Esophagus (tissue), 2 donors: Measurements from ENCODE around the gene CDH16. TPM values are rescaled to one million over a fixed set of nuclear protein-coding genes. Genes with fewer than 3 reads are reported as not detected.
"Not testable (repeated sequence)": the region's sequence is repeated elsewhere in the genome, so short reads cannot be mapped to it uniquely, and the experiment has no call there.

ENCODE experiments used
- H3K27ac ChIP-seq, 2 donors: one replicate each; pipeline ENCODE4 v1.5.1; 2013; ENCODE audit warnings: low read depth in 2 of 2, mild to moderate bottlenecking in 2 of 2, inconsistent platforms in 1 of 2, low read length in 1 of 2, moderate library complexity in 1 of 2
- H3K27me3 ChIP-seq, 2 donors: one replicate each; pipeline ENCODE4 v1.6.1; 2013; ENCODE audit warnings: low read length in 2 of 2, control low read depth in 1 of 2, mild to moderate bottlenecking in 1 of 2; ENCODE audit not compliant: insufficient read depth in 2 of 2, control insufficient read depth in 1 of 2
- H3K36me3 ChIP-seq, 2 donors: one replicate each; pipeline ENCODE4 v1.6.1; 2013; ENCODE audit warnings: low read length in 1 of 2; ENCODE audit not compliant: control insufficient read depth in 2 of 2, insufficient read depth in 2 of 2
- H3K4me1 ChIP-seq, 2 donors: one replicate each; pipeline ENCODE4 v1.6.1; 2013; ENCODE audit warnings: low read length in 1 of 2; ENCODE audit not compliant: control insufficient read depth in 2 of 2, insufficient read depth in 2 of 2
- H3K4me3 ChIP-seq, 2 donors: one replicate each; pipeline ENCODE4 v1.5.1; 2013; ENCODE audit warnings: low read length in 2 of 2, mild to moderate bottlenecking in 2 of 2, low read depth in 1 of 2, moderate library complexity in 1 of 2
- H3K9me3 ChIP-seq, 2 donors: one replicate each; pipeline ENCODE4 v1.6.1; 2013; ENCODE audit warnings: mild to moderate bottlenecking in 2 of 2, low read depth in 1 of 2, low read length in 1 of 2, moderate library complexity in 1 of 2; ENCODE audit not compliant: control insufficient read depth in 2 of 2, insufficient read depth in 1 of 2
- WGBS, 2 donors: extraction: QIAGEN DNeasy Blood & Tissue Kit; methylation state at CpG; one replicate each; pipeline ENCODE4 v1.1.7; 2013; 5-methylcytosine and 5-hydroxymethylcytosine counted together
- polyA plus RNA-seq, 2 donors: library from polyadenylated mRNA; stranded (reverse); fragments of 200-250 nt; gene quantifications; one replicate each; pipeline ENCODE4 v1.2.3, GENCODE V29; 2013
- donor health status: healthy with polysubstance abuse.
- donor health status: Bipolar disorder and iron deficiency.

Gene CDH16
- polyA plus RNA-seq, 2 donors: 6.1 to 6.5 TPM

DNA sequence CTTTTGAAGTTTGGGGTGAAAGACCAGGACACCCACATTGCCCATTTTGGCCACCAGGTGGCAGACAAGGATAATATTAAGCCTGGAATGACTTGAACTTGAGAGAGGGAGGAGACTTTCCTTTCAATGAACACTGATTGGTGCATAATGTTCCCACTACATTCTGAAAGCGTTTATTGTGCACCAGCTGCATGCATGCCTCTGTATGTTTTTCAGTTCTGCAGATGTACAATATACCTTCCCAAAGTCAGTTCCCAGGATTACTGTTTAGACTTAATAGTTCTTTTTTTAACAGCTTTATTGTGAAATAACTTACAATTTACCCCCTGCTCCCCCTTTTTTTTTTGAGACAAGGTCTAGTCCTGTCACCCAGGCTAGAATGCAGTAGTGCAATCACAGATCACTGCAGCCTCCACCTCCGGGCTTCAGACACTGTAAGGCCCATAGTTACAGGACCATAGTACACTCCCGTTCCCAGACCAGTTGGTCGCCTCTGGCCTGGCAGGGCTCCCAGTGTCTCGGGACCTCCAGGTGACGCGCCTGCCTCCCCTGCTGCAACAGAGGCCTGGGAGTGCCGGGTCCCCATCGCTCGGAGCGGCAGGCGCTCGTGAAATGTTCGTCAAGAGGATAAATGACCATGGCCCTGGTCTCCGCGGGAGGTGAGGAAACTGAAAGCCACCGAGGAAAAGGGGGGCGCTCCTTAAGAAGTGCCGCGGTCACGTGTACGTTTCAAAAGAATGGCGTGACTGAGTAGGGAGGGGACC, 28.8 kb upstream of the CDH16 start:
- Histone ChIP-seq H3K4me1 (peaks cover 0 to 8% of the 10 kb centered on the region in 2 donors), H3K9me3 (no peaks in the 10 kb centered on the region), H3K27ac (peak overlapping the region in 1 of 2 donors; percentile 44), H3K4me3 (peak overlapping the region; percentile 46 to 51), H3K27me3 (no peaks in the 10 kb centered on the region), H3K36me3 (peaks cover 10% of the 10 kb centered on the region in 2 donors)
- 0% methylated on average over 18 to 22 of the region's 23 CpGs for WGBS, 2 donors

DNA sequence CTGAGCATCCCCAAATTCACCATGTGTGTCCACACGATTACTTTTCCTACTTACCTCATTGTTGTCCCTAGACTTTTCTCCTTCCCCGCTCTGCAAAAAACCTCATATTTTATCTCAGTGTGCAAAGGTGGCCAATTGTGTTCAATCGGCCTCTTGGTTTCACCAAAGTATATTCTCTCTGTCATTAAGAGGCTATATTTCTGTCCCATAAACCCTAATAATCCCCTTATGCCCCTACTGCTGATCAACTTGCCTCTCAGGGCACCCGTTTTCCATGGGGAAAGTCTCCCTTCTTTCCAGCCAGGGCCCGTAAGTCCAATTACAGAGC, 28.3 kb upstream of the CDH16 start:
- WGBS, 2 donors: 23 to 28% methylated on average over 5 of the region's 5 CpGs
- H3K9me3 ChIP-seq: no peaks in the 10 kb centered on the region
- H3K4me1 ChIP-seq: peaks cover 0 to 8% of the 10 kb centered on the region in 2 donors
- H3K4me3 ChIP-seq: no peak overlapping the region
- H3K36me3 ChIP-seq: peaks cover 15 to 16% of the 10 kb centered on the region in 2 donors
- no peak overlapping the region for H3K27ac ChIP-seq
- no peaks in the 10 kb centered on the region for H3K27me3 ChIP-seq

GRCh38 chr16:66946541-66946940, 27.9 kb upstream of the CDH16 start:
- Histone ChIP-seq H3K4me1 (peaks cover 0 to 8% of the 10 kb centered on the region in 2 donors), H3K9me3 (no peaks in the 10 kb centered on the region), H3K27ac (no peak overlapping the region), H3K4me3 (no peak overlapping the region), H3K36me3 (peaks cover 19 to 20% of the 10 kb centered on the region in 2 donors), H3K27me3 (no peaks in the 10 kb centered on the region)
- WGBS, 2 donors: 70 to 77% methylated on average over 7 of the region's 7 CpGs

- Histone ChIP-seq H3K36me3 (peaks cover 22 to 25% of the 10 kb centered on the region in 2 donors), H3K4me3 (no peak overlapping the region), H3K9me3 (no peaks in the 10 kb centered on the region), H3K27ac (no peak overlapping the region), H3K4me1 (peaks cover 0 to 8% of the 10 kb centered on the region in 2 donors), H3K27me3 (no peaks in the 10 kb centered on the region)
- WGBS, 2 donors: 75 to 82% methylated on average over 4 of the region's 4 CpGs
Measured at GRCh38 chr16:66945939-66946338, 27.3 kb upstream of the CDH16 start.

- 85% methylated on average over 9 of the region's 9 CpGs for WGBS, 2 donors
- not testable (repeated sequence) for H3K9me3 ChIP-seq, H3K27ac ChIP-seq, H3K4me3 ChIP-seq, H3K27me3 ChIP-seq, H3K4me1 ChIP-seq
- peaks cover 31 to 35% of the 10 kb centered on the region in 2 donors for H3K36me3 ChIP-seq
Measured at GRCh38 chr16:66944971-66945370, 26.3 kb upstream of the CDH16 start.

GRCh38 chr16:66944054-66944441, 25.4 kb upstream of the CDH16 start:
- Histone ChIP-seq H3K4me3 (no peak overlapping the region), H3K9me3 (no peaks in the 10 kb centered on the region), H3K27me3 (no peaks in the 10 kb centered on the region), H3K27ac (no peak overlapping the region), H3K4me1 (peaks cover 0 to 8% of the 10 kb centered on the region in 2 donors), H3K36me3 (peaks cover 31 to 44% of the 10 kb centered on the region in 2 donors)
- 83 to 86% methylated on average over 5 of the region's 5 CpGs for WGBS, 2 donors

- peaks cover 31 to 48% of the 10 kb centered on the region in 2 donors for H3K36me3 ChIP-seq
- H3K9me3 ChIP-seq: no peaks in the 10 kb centered on the region
- H3K27me3 ChIP-seq: no peaks in the 10 kb centered on the region
- peaks cover 0 to 5% of the 10 kb centered on the region in 2 donors for H3K4me1 ChIP-seq
- no peak overlapping the region for H3K27ac ChIP-seq
- no peak overlapping the region for H3K4me3 ChIP-seq
- 91% methylated on average over 15 of the region's 15 CpGs for WGBS, 2 donors
Measured at GRCh38 chr16:66943426-66944053, 24.9 kb upstream of the CDH16 start.

DNA sequence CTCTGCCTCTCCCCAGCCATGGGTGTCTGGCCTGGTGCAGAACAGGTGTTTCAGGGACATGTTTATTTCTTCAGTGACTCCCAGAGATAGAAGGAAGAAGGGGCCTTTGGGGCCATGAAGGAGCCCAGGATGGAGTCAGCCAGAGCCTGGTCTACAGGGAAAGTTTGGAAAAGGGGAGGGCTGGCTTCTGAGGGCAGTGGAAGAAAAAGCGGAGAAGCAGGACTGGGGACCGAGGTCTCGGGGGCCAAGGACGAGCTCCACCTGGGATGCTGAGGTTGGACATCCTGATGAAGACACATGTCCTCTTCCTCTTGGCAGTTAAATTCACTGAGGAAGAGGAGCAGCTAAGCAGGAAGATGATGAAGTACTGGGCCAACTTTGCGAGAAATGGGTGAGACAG, 24.3 kb upstream of the CDH16 start:
- H3K4me1 ChIP-seq: peaks cover 0 to 2% of the 10 kb centered on the region in 2 donors
- peaks cover 37 to 54% of the 10 kb centered on the region in 2 donors for H3K36me3 ChIP-seq
- no peaks in the 10 kb centered on the region for H3K9me3 ChIP-seq
- no peaks in the 10 kb centered on the region for H3K27me3 ChIP-seq
- H3K27ac ChIP-seq: no peak overlapping the region
- no peak overlapping the region for H3K4me3 ChIP-seq
- 83 to 91% methylated on average over 5 of the region's 5 CpGs for WGBS, 2 donors

- H3K4me1 ChIP-seq: peaks cover 3 to 9% of the 10 kb centered on the region in 2 donors
- H3K27ac ChIP-seq: no peak overlapping the region
- no peak overlapping the region for H3K4me3 ChIP-seq
- peaks cover 41 to 62% of the 10 kb centered on the region in 2 donors for H3K36me3 ChIP-seq
- H3K27me3 ChIP-seq: no peaks in the 10 kb centered on the region
- 90 to 94% methylated on average over 16 of the region's 16 CpGs for WGBS, 2 donors
- no peaks in the 10 kb centered on the region for H3K9me3 ChIP-seq
Measured at GRCh38 chr16:66940236-66940635, 21.6 kb upstream of the CDH16 start.

- no peaks in the 10 kb centered on the region for H3K27me3 ChIP-seq
- no peak overlapping the region for H3K27ac ChIP-seq
- H3K9me3 ChIP-seq: no peaks in the 10 kb centered on the region
- H3K4me1 ChIP-seq: peaks cover 5 to 10% of the 10 kb centered on the region in 2 donors
- H3K4me3 ChIP-seq: no peak overlapping the region
- peaks cover 41 to 62% of the 10 kb centered on the region in 2 donors for H3K36me3 ChIP-seq
Measured at GRCh38 chr16:66939366-66939765, 20.7 kb upstream of the CDH16 start.
